GM15510 (cell line): ENCODE measurements around the gene PDCD1.
A peak's percentile ranks its signal among the peaks of the same experiment; 100 is the strongest.

ENCODE experiments used
- POLR2A ChIP-seq: IDR thresholded peaks from 3 replicates; pipeline ENCODE4 v1.6.1; 2011; ENCODE audit warnings: borderline replicate concordance; ENCODE audit not compliant: insufficient read length; ENCODE audit errors: extremely low read depth

The PDCD1 gene

DNA sequence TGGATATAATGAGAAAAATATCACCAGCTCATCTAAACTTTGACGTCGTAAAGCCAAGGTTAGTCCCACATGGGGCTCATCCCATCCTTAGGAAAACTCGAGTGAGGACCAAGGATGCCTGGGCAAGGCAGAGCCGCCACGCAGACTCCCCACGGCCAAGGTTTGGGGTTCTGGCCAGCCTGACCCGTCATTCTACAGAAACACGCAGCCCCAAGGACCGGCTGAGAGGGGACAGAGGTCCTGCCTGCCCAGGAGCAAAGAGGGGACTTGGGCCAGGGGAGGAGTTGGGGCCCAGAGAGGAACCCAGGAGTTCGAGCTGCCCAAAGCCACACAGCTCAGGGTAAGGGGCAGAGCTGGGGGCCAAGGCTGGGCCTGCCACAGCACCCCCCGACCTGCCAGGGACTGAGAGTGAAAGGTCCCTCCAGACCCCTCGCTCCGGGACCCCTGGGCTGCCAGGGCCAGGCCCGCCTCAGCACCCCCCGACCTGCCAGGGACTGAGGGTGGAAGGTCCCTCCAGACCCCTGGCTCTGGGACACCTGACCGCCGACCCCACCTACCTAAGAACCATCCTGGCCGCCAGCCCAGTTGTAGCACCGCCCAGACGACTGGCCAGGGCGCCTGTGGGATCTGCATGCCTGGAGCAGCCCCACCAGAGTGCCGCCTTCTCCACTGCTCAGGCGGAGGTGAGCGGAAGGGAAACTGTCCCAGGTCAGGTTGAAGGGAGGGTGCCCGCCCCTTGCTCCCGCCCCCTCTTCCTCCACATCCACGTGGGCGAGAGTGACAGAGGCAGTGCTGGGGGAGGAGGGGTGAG is at the start of gene PDCD1:
TSS of gene PDCD1 (minus strand) at position 689 of the 811 bp plus-strand sequence. CDS start at position 633, 56 bp downstream.
- peak; percentile 67 for TF ChIP-seq POLR2A

DNA sequence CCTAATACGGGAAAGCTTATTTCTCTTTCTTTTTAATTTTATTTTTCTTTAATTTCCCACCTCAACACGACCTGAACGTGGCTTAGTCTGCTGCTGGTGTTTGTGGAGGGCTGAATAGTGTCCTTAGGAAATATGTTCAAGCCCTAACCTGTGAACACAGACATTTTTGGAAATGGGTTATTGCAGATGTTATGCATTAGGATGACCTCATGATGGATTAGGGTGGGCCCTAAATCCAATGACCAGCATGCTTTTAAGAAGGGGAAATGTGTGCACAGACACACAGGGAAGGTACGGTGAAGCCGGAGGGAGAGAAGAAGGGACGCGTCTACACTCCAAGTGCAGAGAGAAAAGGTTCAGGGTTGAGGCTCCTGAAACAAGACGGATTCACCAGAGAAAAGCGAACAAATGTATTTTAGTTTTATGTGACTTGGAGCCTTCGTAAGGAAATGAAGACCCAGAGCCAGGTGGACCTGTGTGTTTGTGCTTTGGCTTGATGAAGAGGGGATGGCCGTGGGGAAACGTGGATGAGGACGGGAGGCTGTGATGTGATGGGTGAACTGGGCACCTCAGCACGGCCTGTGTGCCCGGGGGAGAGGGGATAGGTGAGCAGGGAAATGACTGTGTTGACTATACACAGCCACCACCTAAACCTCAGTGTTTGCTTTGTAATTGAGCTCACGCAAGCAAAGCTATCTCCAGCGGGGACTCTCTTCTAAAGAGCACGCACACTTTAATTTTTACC is 48.3 kb upstream of the PDCD1 start:
- no peak for TF ChIP-seq POLR2A

DNA sequence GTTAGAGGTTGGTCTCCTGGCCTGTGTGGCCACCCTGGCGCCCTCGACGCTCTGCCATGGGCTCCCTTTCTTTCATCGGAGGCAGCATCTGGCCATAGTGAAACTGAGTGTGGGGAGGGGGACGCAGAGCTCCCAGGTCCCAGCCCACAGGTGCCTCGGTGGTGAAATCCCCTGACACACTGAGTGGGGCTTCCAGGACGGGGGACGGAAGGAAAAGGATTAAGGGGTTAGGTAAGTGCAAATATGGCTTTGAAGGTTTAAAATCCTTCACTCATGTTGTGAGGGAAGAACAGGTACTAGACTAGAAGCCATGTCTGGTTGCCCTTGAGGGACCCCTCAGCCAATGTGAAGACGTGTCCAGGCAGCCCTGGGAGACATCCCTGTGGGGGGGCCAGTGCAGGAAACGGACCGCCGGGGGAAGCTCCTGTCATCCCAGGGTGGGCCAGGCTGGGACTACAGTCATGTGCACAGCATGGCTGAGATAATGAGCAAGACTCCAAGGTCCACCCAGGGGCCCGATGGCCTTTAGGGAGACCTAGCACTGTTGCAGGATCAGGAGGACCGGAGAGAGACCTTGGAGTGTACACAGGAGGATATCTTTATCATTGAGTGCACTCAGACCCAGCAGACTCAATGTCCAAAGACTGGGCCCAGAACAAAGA is 47.2 kb upstream of the PDCD1 start:
- no peak for TF ChIP-seq POLR2A

DNA sequence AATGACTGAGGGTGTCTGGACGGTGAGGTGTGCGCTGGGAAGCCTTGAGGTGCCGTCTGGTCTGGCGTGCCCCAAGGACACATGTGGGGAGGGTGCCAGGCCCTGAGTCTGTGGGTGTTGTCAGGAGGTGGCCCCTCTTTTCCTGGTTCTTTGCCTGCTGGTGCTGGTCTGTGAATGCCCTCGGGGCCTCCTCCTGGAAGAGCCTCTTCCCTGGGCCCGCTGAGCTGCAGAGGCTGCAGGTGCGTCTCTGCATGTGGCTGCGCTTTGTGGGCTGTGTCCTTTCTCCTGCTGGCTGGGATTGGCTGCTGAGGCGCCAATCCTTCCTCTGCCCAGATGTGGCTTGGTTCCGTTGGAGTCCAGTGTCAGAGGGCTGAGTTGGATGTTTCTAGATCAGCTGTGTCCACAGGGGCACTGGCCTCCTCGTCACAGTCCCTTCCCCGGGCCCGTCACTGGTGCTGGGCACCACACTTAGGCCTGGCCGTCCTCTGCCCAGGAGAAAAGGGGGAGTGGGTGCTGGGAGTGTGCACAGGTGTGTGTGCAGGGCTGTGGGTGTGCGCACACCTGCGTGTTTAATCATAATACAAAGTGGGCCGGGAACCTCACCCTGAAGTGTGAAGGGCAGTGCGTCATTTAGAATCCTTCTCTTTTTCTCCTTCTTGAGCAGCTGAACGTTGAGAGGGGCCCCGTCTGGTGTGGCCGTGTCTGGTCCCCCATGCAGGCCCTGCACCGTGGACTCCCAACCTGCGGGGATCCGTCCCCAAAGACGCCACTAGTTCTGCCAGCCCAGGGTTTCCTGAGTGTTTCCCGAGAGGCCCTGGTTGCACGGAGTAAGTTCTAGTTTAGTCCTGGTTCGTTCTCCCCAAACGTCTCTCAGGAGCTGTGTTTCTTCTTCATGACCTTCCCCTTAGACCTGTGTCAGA is 46.4 kb upstream of the PDCD1 start:
- TF ChIP-seq POLR2A, result no peak

DNA sequence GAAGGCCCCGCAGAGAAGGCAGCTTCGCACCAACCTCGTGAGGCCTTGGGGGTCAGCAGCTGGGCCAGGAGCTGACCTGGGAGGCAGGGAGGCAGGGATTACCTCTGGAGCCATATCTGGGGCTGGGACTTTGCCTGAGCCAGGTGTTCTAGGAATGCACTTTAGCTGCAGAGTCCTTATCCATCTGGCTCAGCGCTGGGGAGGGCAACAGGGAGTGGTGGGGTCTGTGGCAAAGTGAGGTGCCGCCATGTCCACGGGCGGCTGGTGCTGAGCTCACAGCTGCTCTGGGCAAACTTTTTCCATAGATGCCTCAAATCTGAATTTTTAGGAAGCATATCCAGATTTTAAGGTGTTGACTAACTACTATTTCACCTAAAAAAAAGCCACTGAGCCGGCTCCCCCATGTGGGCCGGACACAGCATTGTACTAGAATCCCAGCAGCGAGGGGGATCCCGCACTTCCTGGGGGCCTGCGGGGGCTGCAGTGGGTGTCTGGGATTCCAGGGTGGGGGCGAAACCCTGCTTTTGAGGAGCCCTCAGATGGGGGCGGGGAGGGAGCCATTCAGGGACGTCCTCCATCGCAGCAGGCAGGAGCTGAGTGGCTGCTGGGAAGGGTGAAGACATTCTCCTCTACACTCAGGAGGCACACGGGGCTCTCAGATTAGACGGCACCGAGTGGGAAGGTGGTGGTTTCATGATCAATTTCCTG is 45.5 kb upstream of the PDCD1 start:
- no peak for TF ChIP-seq POLR2A

DNA sequence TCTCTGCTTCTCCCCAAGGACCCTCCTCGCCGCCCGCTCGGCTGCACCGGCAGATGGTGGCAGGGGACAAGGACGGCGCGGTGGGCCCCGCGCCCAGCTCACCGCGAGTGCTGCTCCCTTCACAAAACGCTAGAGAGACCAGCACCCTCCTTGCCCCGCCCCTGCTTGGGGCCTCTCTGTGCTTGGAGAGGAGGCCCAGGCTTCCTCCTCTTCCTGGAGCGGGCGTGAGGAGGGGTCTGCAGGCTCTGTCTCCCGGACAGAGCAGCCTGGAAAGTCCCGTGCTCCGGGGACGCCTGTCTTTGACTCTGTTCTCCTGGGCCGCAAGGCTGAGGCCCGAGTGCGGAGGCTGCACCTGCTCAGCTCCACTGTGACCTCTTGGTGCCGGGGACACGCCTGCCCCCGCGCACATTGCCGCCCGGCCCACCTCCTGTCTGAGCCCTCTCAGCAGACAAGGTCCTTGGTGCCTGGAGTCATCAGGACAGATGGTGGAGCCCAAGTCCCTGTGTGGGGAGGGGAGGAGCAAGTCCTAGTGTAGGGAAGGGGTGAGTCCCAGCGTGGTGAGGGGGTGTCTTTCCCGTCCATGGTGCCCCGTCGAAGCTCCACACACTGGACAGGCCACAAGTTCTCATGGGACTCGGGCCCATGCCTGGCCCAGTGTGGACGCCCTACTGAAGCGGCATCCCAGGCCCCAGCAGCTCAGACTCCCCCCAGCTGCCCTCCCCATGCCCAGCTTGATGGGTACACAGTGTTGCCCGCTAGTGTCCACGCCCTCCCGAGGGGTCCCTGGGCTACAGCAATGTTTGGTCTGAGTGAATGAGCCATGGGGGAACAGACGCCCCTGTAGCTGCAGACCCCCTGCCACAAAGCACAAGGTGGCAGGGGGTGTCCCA is 44.7 kb upstream of the PDCD1 start:
- TF ChIP-seq POLR2A, result no peak

DNA sequence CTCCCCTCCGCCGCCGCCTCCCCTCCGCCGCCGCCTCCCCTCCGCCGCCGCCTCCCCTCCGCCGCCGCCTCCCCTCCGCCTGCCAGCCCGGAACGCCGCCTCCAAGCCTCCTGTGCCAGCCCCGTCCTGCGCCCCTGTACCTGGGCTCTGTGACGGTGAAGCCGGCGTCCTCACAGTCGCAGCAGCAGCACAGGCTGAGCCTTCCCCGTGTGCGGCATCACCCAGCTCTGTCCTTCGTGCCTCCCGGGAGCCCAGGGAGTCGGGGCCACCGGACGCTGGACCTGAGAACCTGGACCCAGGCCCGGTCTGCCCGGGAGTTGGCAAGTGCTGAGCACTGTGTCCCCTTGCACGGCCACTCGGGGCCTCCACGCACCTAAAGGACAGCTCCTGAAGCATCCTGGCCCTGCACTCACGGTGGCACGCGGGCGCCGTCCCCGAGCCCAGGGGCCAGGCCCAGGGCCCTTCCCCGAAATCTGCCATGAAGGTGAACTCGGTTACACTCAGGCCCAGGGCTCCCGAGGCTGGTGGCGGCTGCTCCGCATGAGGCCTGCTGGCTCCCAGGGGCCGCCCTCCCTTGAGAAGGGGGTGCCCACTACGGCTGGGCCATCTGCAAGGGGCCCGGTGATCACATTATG is 43.8 kb upstream of the PDCD1 start:
- TF ChIP-seq POLR2A, result no peak

DNA sequence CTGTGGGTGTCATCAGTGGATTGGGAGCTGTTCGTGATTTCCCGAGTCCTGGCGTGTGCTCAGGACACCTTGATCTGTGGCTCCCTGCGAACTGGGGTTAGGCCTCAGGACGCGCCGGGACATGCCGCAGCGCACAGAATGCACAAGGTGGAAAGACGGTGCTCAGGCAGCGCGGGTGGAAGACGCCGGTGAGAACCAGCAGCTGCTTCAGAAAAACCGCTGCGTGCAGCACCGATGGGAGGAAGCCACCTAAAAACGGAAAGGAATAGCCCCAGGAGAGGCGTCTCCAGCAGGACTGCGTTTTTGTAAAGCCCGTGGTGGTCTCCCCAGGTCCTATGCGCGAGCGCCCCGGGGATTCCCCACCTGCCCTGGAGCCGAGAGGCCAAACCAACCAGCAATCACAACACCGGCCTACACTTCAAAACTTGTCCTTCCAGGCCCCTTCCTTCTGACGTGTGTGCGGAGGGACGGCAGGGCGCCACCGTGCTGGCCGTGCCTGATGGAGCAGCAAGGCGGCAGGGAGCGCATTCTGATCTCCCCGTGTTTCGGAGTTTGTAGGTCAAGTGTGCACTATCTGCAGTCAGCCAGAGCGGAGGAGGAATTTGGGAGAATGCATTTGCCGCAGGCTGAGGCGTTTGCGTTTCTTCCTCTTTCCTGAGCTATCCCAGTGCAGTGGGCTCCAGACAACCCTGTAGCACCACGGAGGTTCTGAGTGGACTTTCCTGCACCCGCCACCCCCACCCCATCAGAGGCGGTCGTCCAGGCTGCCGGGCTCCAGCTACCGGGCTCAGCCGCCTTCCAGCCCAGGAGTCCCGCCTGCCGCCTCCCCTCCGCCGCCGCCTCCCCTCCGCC is 43.0 kb upstream of the PDCD1 start:
- no peak for TF ChIP-seq POLR2A

DNA sequence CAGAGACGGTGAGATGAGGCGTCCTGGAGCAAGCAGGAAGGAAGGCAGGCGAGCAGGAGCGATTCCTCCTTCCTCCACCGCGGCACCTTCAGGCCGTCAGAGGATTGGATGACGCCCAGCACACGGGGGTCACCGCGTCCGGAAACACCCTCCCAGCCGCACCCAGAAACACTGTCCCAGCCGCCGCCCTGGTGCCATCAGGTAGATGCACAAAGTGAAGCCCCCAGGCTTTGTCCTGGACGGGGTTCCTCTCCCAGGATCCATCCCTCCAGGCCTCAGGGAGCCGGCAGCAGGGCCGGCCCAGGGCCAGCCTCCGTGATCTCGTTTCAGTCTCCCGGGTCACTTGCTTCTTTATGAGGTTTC is 42.3 kb upstream of the PDCD1 start:
- TF ChIP-seq POLR2A, result no peak

DNA sequence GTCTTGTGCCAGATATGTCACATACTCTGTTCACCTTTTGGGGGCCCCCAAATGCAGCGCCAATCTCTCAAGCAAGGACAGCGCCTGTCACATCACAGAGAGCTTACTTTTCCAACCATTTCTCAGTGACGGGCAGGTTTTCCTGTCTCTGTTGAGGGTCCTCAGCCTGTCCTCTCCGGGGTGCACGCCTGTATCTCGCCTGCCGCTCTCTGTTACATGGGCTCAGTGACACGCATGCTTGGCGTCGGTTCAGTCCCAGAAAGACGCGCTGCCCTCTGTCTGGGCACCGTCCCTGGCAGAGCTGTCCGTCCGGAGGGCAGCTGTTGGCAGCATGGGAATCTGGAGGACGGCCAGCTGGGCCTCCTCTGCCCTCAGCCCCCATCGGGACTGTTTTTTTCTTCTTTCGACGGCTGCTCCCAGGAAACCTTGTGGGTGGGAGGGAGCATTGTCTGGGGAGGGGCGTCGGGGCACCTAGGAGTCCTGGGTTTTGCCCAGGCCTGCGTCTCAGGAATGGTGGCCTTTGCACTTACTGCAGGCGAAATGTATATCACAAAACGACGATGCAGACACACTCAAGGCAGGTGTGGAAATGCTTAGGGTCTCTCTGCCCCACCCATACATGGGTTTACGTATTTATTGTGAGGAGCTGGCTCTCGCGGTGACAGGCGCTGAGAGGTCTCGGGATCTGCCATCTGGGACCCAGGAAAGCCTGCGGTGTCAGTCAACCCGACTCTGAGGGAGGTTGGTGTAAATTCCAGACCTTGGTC is 41.7 kb upstream of the PDCD1 start:
- no peak for TF ChIP-seq POLR2A
